ENCODE measurements around the gene MLPH. TPM values are rescaled to one million over a fixed set of nuclear protein-coding genes. Genes with fewer than 3 reads are reported as not detected.

MLPH gene
- polyA plus RNA-seq, 1 of the 3 experiments (the other 2 are of a cell fraction), result 93.6 TPM

- no peaks in the 10 kb centered on the region for H3K9me3 ChIP-seq
- CTCF ChIA-PET, result no interaction called here
- H3K4me1 ChIP-seq (ENCODE audit: control insufficient read depth in 1 of 2, insufficient read depth in 2 of 2, low read depth in 1 of 2, low read length in 1 of 2), result peaks cover 2 to 3% of the 10 kb centered on the region in 2 experiments; a peak in 2 of 4 replicates
- peaks cover 48% of the 10 kb centered on the region for H3K79me2 ChIP-seq (ENCODE audit: insufficient read depth)
- H3K9ac ChIP-seq, result no peak overlapping the region
- POLR2A ChIA-PET, result no interaction called here
- H3K4me2 ChIP-seq, result no peak overlapping the region
- no peaks in the 10 kb centered on the region for H4K20me1 ChIP-seq (ENCODE audit: insufficient read depth)
- no peak for DNase-seq
- H3K27ac ChIP-seq (ENCODE audit: low read depth in 2 of 2, low read length in 1 of 2), result no peak overlapping the region
- no peaks in the 10 kb centered on the region for H3F3A ChIP-seq (replicated peaks; ENCODE audit: insufficient read depth)
- no peaks in the 10 kb centered on the region for H3K9me2 ChIP-seq
- TF ChIP-seq TEAD4 (IDR thresholded peaks at IDR 0.05; ENCODE audit: borderline replicate concordance, insufficient read depth), result no peak
- no peak for TF ChIP-seq FOXM1 (IDR thresholded peaks at IDR 0.05; ENCODE audit: low read depth)
- no peak for TF ChIP-seq POLR2AphosphoS5 (IDR thresholded peaks at IDR 0.05; ENCODE audit: low read depth, low read length)
- no peak for TF ChIP-seq NFIC (IDR thresholded peaks at IDR 0.05; ENCODE audit: borderline replicate concordance)
- no peak for TF ChIP-seq TAF1 (IDR thresholded peaks at IDR 0.05; ENCODE audit: borderline replicate concordance, low read depth, low read length)
- TF ChIP-seq CHD2 (IDR thresholded peaks at IDR 0.05; ENCODE audit: low read length, partially characterized antibody), result no peak
- TF ChIP-seq GABPA (IDR thresholded peaks at IDR 0.05; ENCODE audit: low read depth), result no peak
- no peak for TF ChIP-seq RFX5 (IDR thresholded peaks at IDR 0.05; ENCODE audit: low read length)
- no peak for TF ChIP-seq MXI1 (IDR thresholded peaks at IDR 0.05; ENCODE audit: low read depth, low read length)
- TF ChIP-seq FOSL2 (IDR thresholded peaks at IDR 0.05; ENCODE audit: borderline replicate concordance, low read depth), result no peak
- TF ChIP-seq CTCF (IDR thresholded peaks at IDR 0.05), result no peak
- no peak for TF ChIP-seq TCF12 (IDR thresholded peaks at IDR 0.05)
- 48% methylated on average over 1 of the region's 1 CpG for WGBS (ENCODE audit: low lambda C conversion rate)
- no peak overlapping the region for H2AFZ ChIP-seq (ENCODE audit: low read depth)
- peaks cover 0 to 72% of the 10 kb centered on the region in 2 experiments for H3K36me3 ChIP-seq (replicated peaks in 1 of 2; ENCODE audit: control insufficient read depth in 1 of 2, insufficient read depth in 2 of 2, low read length in 1 of 2)
- no peak overlapping the region for H3K4me3 ChIP-seq (ENCODE audit: low read depth in 2 of 2, low read length in 1 of 2)
- H3K27me3 ChIP-seq (ENCODE audit: insufficient read depth), result no peaks in the 10 kb centered on the region
These were observed 30.9 kb downstream of the MLPH start for GRCh38 chr2:237517990-237518389.

- Histone ChIP-seq H3K4me1 (ENCODE audit: control insufficient read depth in 1 of 2, insufficient read depth in 2 of 2, low read depth in 1 of 2, low read length in 1 of 2) (peaks cover 0 to 2% of the 10 kb centered on the region in 2 experiments; a peak in 1 of 4 replicates), H2AFZ (ENCODE audit: low read depth) (no peak overlapping the region), H3K79me2 (ENCODE audit: insufficient read depth) (peaks cover 34% of the 10 kb centered on the region), H3K9ac (no peak overlapping the region), H3F3A (replicated peaks; ENCODE audit: insufficient read depth) (peaks cover 4% of the 10 kb centered on the region), H3K27ac (ENCODE audit: low read depth in 2 of 2, low read length in 1 of 2) (no peak overlapping the region), H3K36me3 (replicated peaks in 1 of 2; ENCODE audit: control insufficient read depth in 1 of 2, insufficient read depth in 2 of 2, low read length in 1 of 2) (peaks cover 0 to 69% of the 10 kb centered on the region in 2 experiments), H4K20me1 (ENCODE audit: insufficient read depth) (no peaks in the 10 kb centered on the region), H3K9me2 (no peaks in the 10 kb centered on the region), H3K4me2 (no peak overlapping the region), H3K9me3 (no peaks in the 10 kb centered on the region), H3K4me3 (ENCODE audit: low read depth in 2 of 2, low read length in 1 of 2) (no peak overlapping the region), H3K27me3 (ENCODE audit: insufficient read depth) (no peaks in the 10 kb centered on the region)
- ChIA-PET CTCF (interaction anchor here (0.7 to 4.1 kb wide), 5 partner anchors 21 to 234 kb away, joined by 3 to 27 read pairs (median 3); no protein-coding TSS in a partner anchor), POLR2A (interaction anchor here (0.6 kb wide), 1 partner anchor 43 kb away, joined by 3 read pairs; no protein-coding TSS in a partner anchor)
- 93% methylated on average over 13 of the region's 14 CpGs for WGBS (ENCODE audit: low lambda C conversion rate)
- DNase-seq, result no peak
- TF ChIP-seq MAX (IDR thresholded peaks at IDR 0.05; ENCODE audit: low read depth), result no peak
- no peak for TF ChIP-seq EP300 (IDR thresholded peaks at IDR 0.05; ENCODE audit: borderline replicate concordance in 1 of 2, low read depth in 1 of 2, low read length in 1 of 2)
- TF ChIP-seq RXRA (IDR thresholded peaks at IDR 0.05; ENCODE audit: borderline replicate concordance, low read depth), result no peak
- no peak for TF ChIP-seq EZH2phosphoT487 (IDR thresholded peaks at IDR 0.05; ENCODE audit: borderline replicate concordance, low read depth)
- no peak for TF ChIP-seq RCOR1 (IDR thresholded peaks at IDR 0.05; ENCODE audit: low read length)
- TF ChIP-seq ELF1 (IDR thresholded peaks at IDR 0.05), result no peak
These were observed 32.6 kb downstream of the MLPH start for GRCh38 chr2:237519506-237520245.
